ENCODE measurements around the gene PDE6G. TPM values are rescaled to one million over a fixed set of nuclear protein-coding genes. Genes with fewer than 3 reads are reported as not detected.

The PDE6G gene
- total RNA-seq, 1 experiment from 2014 or later: 1.6 TPM

DNA sequence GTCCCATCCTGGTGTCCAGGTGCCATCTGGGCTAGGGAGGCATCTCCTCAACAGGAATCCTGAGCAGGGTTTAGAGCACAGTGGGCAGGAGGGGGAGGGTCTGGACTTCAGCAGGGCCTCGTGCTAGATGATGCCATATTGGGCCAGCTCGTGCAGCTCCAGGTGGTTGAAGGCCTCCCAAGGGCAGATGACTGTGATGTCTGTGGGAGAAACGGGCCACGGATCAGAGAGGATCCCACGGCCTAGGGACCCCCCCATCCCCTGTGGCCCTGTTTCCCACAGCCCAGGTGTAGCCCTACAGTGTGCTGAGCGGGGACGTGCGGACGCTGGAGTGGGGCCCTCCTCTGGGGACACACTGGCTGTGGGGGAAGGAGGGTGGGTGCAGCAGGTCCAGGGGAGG is 5.4 kb downstream of the PDE6G start:
- Histone ChIP-seq H3K4me2 (ENCODE audit: low read depth, low read length, poor library complexity, severe bottlenecking) (no peak overlapping the region), H3K4me1 (ENCODE audit: low read length) (no peaks in the 10 kb centered on the region), H2AFZ (ENCODE audit: low read length) (no peak overlapping the region), H3K36me3 (ENCODE audit: insufficient read depth, low read length) (no peaks in the 10 kb centered on the region), H3K9me3 (ENCODE audit: low read length) (no peaks in the 10 kb centered on the region), H3K27me3 (ENCODE audit: low read length) (no peaks in the 10 kb centered on the region), H3K9ac (ENCODE audit: low read length) (no peak overlapping the region), H3K4me3 (ENCODE audit: low read length) (no peak overlapping the region), H3K79me2 (ENCODE audit: low read length) (no peaks in the 10 kb centered on the region), H3K9me2 (replicated peaks; ENCODE audit: insufficient read depth, low read length) (no peaks in the 10 kb centered on the region), H3K27ac (ENCODE audit: low read length) (no peak overlapping the region), H4K20me1 (ENCODE audit: insufficient read depth, low read depth, low read length) (no peaks in the 10 kb centered on the region)
- DNase-seq: no peak

DNA sequence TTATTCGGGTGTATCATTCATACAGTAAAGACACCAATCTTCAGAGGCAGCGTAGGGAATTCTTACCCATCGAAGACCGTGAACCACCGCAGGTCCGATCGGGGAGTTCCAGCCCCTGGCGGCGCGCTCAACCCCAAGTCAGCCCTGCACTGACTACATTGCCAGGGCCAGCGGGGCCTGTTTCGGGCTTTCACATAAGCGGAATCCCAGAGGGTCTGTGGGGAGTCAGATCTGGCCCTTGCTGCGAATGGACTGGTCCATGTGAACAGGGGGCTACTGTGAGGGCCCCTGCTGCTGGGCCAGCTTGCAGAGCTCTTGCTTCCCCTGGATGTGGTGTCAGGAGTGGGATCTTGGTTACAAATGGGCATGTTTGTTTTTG is 7.6 kb downstream of the PDE6G start:
- H3K9ac ChIP-seq (ENCODE audit: low read length): no peak overlapping the region
- H3K27me3 ChIP-seq (ENCODE audit: low read length): no peaks in the 10 kb centered on the region
- H3K36me3 ChIP-seq (ENCODE audit: insufficient read depth, low read length): no peaks in the 10 kb centered on the region
- no peaks in the 10 kb centered on the region for H3K4me1 ChIP-seq (ENCODE audit: low read length)
- no peak overlapping the region for H3K4me2 ChIP-seq (ENCODE audit: low read depth, low read length, poor library complexity, severe bottlenecking)
- DNase-seq: no peak
- H4K20me1 ChIP-seq (ENCODE audit: insufficient read depth, low read depth, low read length): no peaks in the 10 kb centered on the region
- H3K9me3 ChIP-seq (ENCODE audit: low read length): no peaks in the 10 kb centered on the region
- H2AFZ ChIP-seq (ENCODE audit: low read length): no peak overlapping the region
- no peaks in the 10 kb centered on the region for H3K79me2 ChIP-seq (ENCODE audit: low read length)
- H3K4me3 ChIP-seq (ENCODE audit: low read length): no peak overlapping the region
- H3K9me2 ChIP-seq (replicated peaks; ENCODE audit: insufficient read depth, low read length): no peaks in the 10 kb centered on the region
- no peak overlapping the region for H3K27ac ChIP-seq (ENCODE audit: low read length)

GRCh38 chr17:81648013-81648706 is 8.2 kb downstream of the PDE6G start:
- Histone ChIP-seq H3K9ac (ENCODE audit: low read length) (no peak overlapping the region), H3K79me2 (ENCODE audit: low read length) (no peaks in the 10 kb centered on the region), H3K4me1 (ENCODE audit: low read length) (no peaks in the 10 kb centered on the region), H3K27ac (ENCODE audit: low read length) (no peak overlapping the region), H3K36me3 (ENCODE audit: insufficient read depth, low read length) (no peaks in the 10 kb centered on the region), H3K4me2 (ENCODE audit: low read depth, low read length, poor library complexity, severe bottlenecking) (no peak overlapping the region), H3K9me2 (replicated peaks; ENCODE audit: insufficient read depth, low read length) (no peaks in the 10 kb centered on the region), H4K20me1 (ENCODE audit: insufficient read depth, low read depth, low read length) (no peaks in the 10 kb centered on the region), H3K9me3 (ENCODE audit: low read length) (no peaks in the 10 kb centered on the region), H2AFZ (ENCODE audit: low read length) (no peak overlapping the region), H3K4me3 (ENCODE audit: low read length) (no peak overlapping the region), H3K27me3 (ENCODE audit: low read length) (no peaks in the 10 kb centered on the region)
- no peak for DNase-seq

- Histone ChIP-seq H3K9me3 (ENCODE audit: low read length) (no peaks in the 10 kb centered on the region), H3K4me1 (ENCODE audit: low read length) (no peaks in the 10 kb centered on the region), H3K4me3 (ENCODE audit: low read length) (no peak overlapping the region), H2AFZ (ENCODE audit: low read length) (no peak overlapping the region), H3K79me2 (ENCODE audit: low read length) (no peaks in the 10 kb centered on the region), H3K27me3 (ENCODE audit: low read length) (no peaks in the 10 kb centered on the region), H3K36me3 (ENCODE audit: insufficient read depth, low read length) (no peaks in the 10 kb centered on the region), H3K9ac (ENCODE audit: low read length) (no peak overlapping the region), H3K27ac (ENCODE audit: low read length) (no peak overlapping the region), H3K9me2 (replicated peaks; ENCODE audit: insufficient read depth, low read length) (no peaks in the 10 kb centered on the region), H4K20me1 (ENCODE audit: insufficient read depth, low read depth, low read length) (no peaks in the 10 kb centered on the region), H3K4me2 (ENCODE audit: low read depth, low read length, poor library complexity, severe bottlenecking) (no peak overlapping the region)
- no peak for DNase-seq
Observed at GRCh38 chr17:81647640-81648012, 8.7 kb downstream of the PDE6G start.

GRCh38 chr17:81646869-81647600 is 9.3 kb downstream of the PDE6G start:
- no peak overlapping the region for H3K4me2 ChIP-seq (ENCODE audit: low read depth, low read length, poor library complexity, severe bottlenecking)
- H3K27me3 ChIP-seq (ENCODE audit: low read length): no peaks in the 10 kb centered on the region
- DNase-seq: no peak
- no peak overlapping the region for H3K4me3 ChIP-seq (ENCODE audit: low read length)
- H3K27ac ChIP-seq (ENCODE audit: low read length): no peak overlapping the region
- no peak overlapping the region for H3K9ac ChIP-seq (ENCODE audit: low read length)
- H3K36me3 ChIP-seq (ENCODE audit: insufficient read depth, low read length): no peaks in the 10 kb centered on the region
- no peaks in the 10 kb centered on the region for H3K9me2 ChIP-seq (replicated peaks; ENCODE audit: insufficient read depth, low read length)
- no peaks in the 10 kb centered on the region for H3K79me2 ChIP-seq (ENCODE audit: low read length)
- H2AFZ ChIP-seq (ENCODE audit: low read length): no peak overlapping the region
- no peaks in the 10 kb centered on the region for H3K4me1 ChIP-seq (ENCODE audit: low read length)
- H3K9me3 ChIP-seq (ENCODE audit: low read length): no peaks in the 10 kb centered on the region
- no peaks in the 10 kb centered on the region for H4K20me1 ChIP-seq (ENCODE audit: insufficient read depth, low read depth, low read length)

GRCh38 chr17:81644976-81645952 is 11.1 kb downstream of the PDE6G start:
- no peak for DNase-seq
- Histone ChIP-seq H3K36me3 (ENCODE audit: insufficient read depth, low read length) (no peaks in the 10 kb centered on the region), H3K4me1 (ENCODE audit: low read length) (no peaks in the 10 kb centered on the region), H3K27me3 (ENCODE audit: low read length) (no peaks in the 10 kb centered on the region), H3K4me3 (ENCODE audit: low read length) (no peak overlapping the region), H3K9ac (ENCODE audit: low read length) (no peak overlapping the region), H3K9me2 (replicated peaks; ENCODE audit: insufficient read depth, low read length) (no peaks in the 10 kb centered on the region), H3K4me2 (ENCODE audit: low read depth, low read length, poor library complexity, severe bottlenecking) (no peak overlapping the region), H4K20me1 (ENCODE audit: insufficient read depth, low read depth, low read length) (no peaks in the 10 kb centered on the region), H3K79me2 (ENCODE audit: low read length) (no peaks in the 10 kb centered on the region), H2AFZ (ENCODE audit: low read length) (no peak overlapping the region), H3K27ac (ENCODE audit: low read length) (no peak overlapping the region), H3K9me3 (ENCODE audit: low read length) (no peaks in the 10 kb centered on the region)

GRCh38 chr17:81644496-81644895 is 11.8 kb downstream of the PDE6G start:
- H3K4me3 ChIP-seq (ENCODE audit: low read length): no peak overlapping the region
- no peak overlapping the region for H3K9ac ChIP-seq (ENCODE audit: low read length)
- DNase-seq: no peak
- no peaks in the 10 kb centered on the region for H3K79me2 ChIP-seq (ENCODE audit: low read length)
- no peaks in the 10 kb centered on the region for H3K27me3 ChIP-seq (ENCODE audit: low read length)
- no peak overlapping the region for H3K4me2 ChIP-seq (ENCODE audit: low read depth, low read length, poor library complexity, severe bottlenecking)
- H3K4me1 ChIP-seq (ENCODE audit: low read length): no peaks in the 10 kb centered on the region
- no peak overlapping the region for H2AFZ ChIP-seq (ENCODE audit: low read length)
- H4K20me1 ChIP-seq (ENCODE audit: insufficient read depth, low read depth, low read length): no peaks in the 10 kb centered on the region
- H3K36me3 ChIP-seq (ENCODE audit: insufficient read depth, low read length): no peaks in the 10 kb centered on the region
- no peaks in the 10 kb centered on the region for H3K9me2 ChIP-seq (replicated peaks; ENCODE audit: insufficient read depth, low read length)
- H3K27ac ChIP-seq (ENCODE audit: low read length): no peak overlapping the region
- H3K9me3 ChIP-seq (ENCODE audit: low read length): no peaks in the 10 kb centered on the region

Measured in Karpas-422 (cell line).